GM18508 (cell line): Measurements from ENCODE around the gene CEP68.
"Not testable (repeated sequence)": the region's sequence is repeated elsewhere in the genome, so short reads cannot be mapped to it uniquely, and the experiment has no call there.

ENCODE experiments used
- ATAC-seq: cut with Tn5 transposase; IDR thresholded peaks from one replicate; pipeline ENCODE4 v1.9.1; 2021; ENCODE audit warnings: moderate number of reproducible peaks; ENCODE audit not compliant: insufficient read depth, unreplicated experiment

CEP68 gene

GRCh38 chr2:65030476-65031332, 25.5 kb upstream of the CEP68 start:
- no peak for ATAC-seq

- ATAC-seq = no peak
These were observed 24.7 kb upstream of the CEP68 start for GRCh38 chr2:65031341-65032018.

GRCh38 chr2:65032019-65032975, 23.9 kb upstream of the CEP68 start:
- ATAC-seq = no peak

- ATAC-seq = no peak
These were observed 23.0 kb upstream of the CEP68 start for GRCh38 chr2:65033178-65033577.

GRCh38 chr2:65033667-65034066, 22.5 kb upstream of the CEP68 start:
- ATAC-seq = not testable (repeated sequence)

GRCh38 chr2:65035351-65035943, 20.8 kb upstream of the CEP68 start:
- ATAC-seq = no peak

- ATAC-seq = no peak
These were observed 19.0 kb upstream of the CEP68 start for GRCh38 chr2:65037178-65037577.

GRCh38 chr2:65039640-65040039, 16.6 kb upstream of the CEP68 start:
- ATAC-seq = no peak

- ATAC-seq = peak; percentile 86
These were observed 15.6 kb upstream of the CEP68 start for GRCh38 chr2:65040400-65041261.

- no peak for ATAC-seq
These were observed 13.2 kb upstream of the CEP68 start for GRCh38 chr2:65043001-65043400.

- no peak for ATAC-seq
These were observed 12.0 kb upstream of the CEP68 start for GRCh38 chr2:65044097-65044735.

GRCh38 chr2:65045651-65046050, 10.6 kb upstream of the CEP68 start:
- ATAC-seq = no peak

GRCh38 chr2:65046633-65047407, 9.4 kb upstream of the CEP68 start:
- ATAC-seq = no peak

GRCh38 chr2:65049010-65049639, 7.1 kb upstream of the CEP68 start:
- no peak for ATAC-seq

GRCh38 chr2:65050931-65051330, 5.3 kb upstream of the CEP68 start:
- no peak for ATAC-seq

GRCh38 chr2:65053199-65053598, 3.0 kb upstream of the CEP68 start:
- ATAC-seq = peak; percentile 55

GRCh38 chr2:65054749-65055421, 1.3 kb upstream of the CEP68 start:
- ATAC-seq = no peak
